K562 (cell line): ENCODE measurements around the gene STK17A. TPM values are rescaled to one million over a fixed set of nuclear protein-coding genes. Genes with fewer than 3 reads are reported as not detected.

ENCODE experiments used
- ATAC-seq: fragments of 200-7000 bp; cut with Tn5 transposase; 3 replicates; pipeline ENCODE4 v1.9.1; 2020; ENCODE audit warnings: moderate library complexity
- BruUV-seq: library from RNA; stranded (reverse); fragments of 400-500 nt; replicated peaks from 2 replicates; lab custom pipeline; 2021; lab: Mats Ljungman, UMichigan
- CTCF ChIA-PET: fragments of 300-600 bp; formaldehyde crosslinking; extraction: SDS; loops from one replicate; lab custom pipeline; 2021; ENCODE audit warnings: low intra/inter-chr PET ratio; lab: Yijun Ruan, JAX
- POLR2A ChIA-PET: fragments of 300-600, 350-650 bp; sonication (Branson Sonifier 250); formaldehyde crosslinking; extraction: SDS; loops from one replicate; lab custom pipeline; 2021; ENCODE audit warnings: antibody characterized with exemption, inconsistent platforms; lab: Yijun Ruan, JAX
- DNase-seq, 4 experiments: peaks; one replicate each; pipeline versions ENCODE4 v3.0.0 to v3.0.0-alpha.2; 2011 to 2018; ENCODE audit warnings: low spot score in 3 of 4, mixed read lengths in 3 of 4; ENCODE audit errors: extremely low read depth in 1 of 4
- FAIRE-seq: peaks from 2 replicates; lab custom pipeline; 2011; peaks lifted over from hg19 to GRCh38; lab: Jason Lieb, UNC
- H2AFZ ChIP-seq: 2 replicates; pipeline ENCODE4 v1.6.0; 2011; ENCODE audit warnings: low read depth, low read length, control low read depth, inconsistent platforms
- H3K27ac ChIP-seq: fragments of 200-600 bp; 3 replicates; pipeline ENCODE4 v1.8.0; 2011; ENCODE audit warnings: low read depth, mild to moderate bottlenecking, control low read depth, inconsistent platforms, low read length, moderate library complexity, mixed read lengths; ENCODE audit errors: extremely low read depth
- H3K27me3 ChIP-seq, 2 experiments: fragments of 300-600 bp in 1 of 2; 2 replicates in 1 of 2; 3 replicates in 1 of 2; pipeline versions ENCODE4 v1.6.0 to v1.8.0; 2011; ENCODE audit warnings: inconsistent platforms in 2 of 2, low read length in 2 of 2, mild to moderate bottlenecking in 1 of 2, mixed read lengths in 1 of 2, moderate library complexity in 1 of 2; ENCODE audit not compliant: control insufficient read depth in 2 of 2, insufficient read depth in 2 of 2
- H3K36me3 ChIP-seq: fragments of 300-600 bp; 3 replicates; pipeline ENCODE4 v1.8.0; 2011; ENCODE audit warnings: mild to moderate bottlenecking, low read length, inconsistent platforms; ENCODE audit not compliant: control insufficient read depth, insufficient read depth
- H3K4me1 ChIP-seq, 2 experiments: fragments of 200-600 bp in 1 of 2; replicated peaks in 1 of 2; 2 replicates in 1 of 2; 3 replicates in 1 of 2; pipeline versions ENCODE4 v1.5.1 to v1.8.0; 2011; ENCODE audit warnings: inconsistent platforms in 2 of 2, low read length in 2 of 2, mild to moderate bottlenecking in 1 of 2, mixed read lengths in 1 of 2, moderate library complexity in 1 of 2; ENCODE audit not compliant: control insufficient read depth in 2 of 2, insufficient read depth in 2 of 2
- H3K4me2 ChIP-seq: 2 replicates; pipeline ENCODE4 v1.6.1; 2011; ENCODE audit warnings: low read length, control low read depth, inconsistent platforms, mixed read lengths; ENCODE audit not compliant: insufficient read depth
- H3K4me3 ChIP-seq: fragments of 200-600 bp; sonication (generic), shearing (Covaris generic); 2 replicates; pipeline ENCODE4 v1.5.1; 2016; ENCODE audit warnings: control low read depth, inconsistent platforms
- H3K79me2 ChIP-seq: fragments of 200-600 bp; 3 replicates; pipeline ENCODE4 v1.8.0; 2011; ENCODE audit warnings: low read length, inconsistent platforms; ENCODE audit not compliant: control insufficient read depth, insufficient read depth
- H3K9ac ChIP-seq, 2 experiments: 2 replicates each; pipeline versions ENCODE4 v1.6.0 to v1.6.1; 2011; ENCODE audit warnings: low read depth in 2 of 2, low read length in 2 of 2, control low read depth in 1 of 2, inconsistent platforms in 1 of 2, mild to moderate bottlenecking in 1 of 2, mixed read lengths in 1 of 2; ENCODE audit not compliant: insufficient read depth in 1 of 2
- H3K9me1 ChIP-seq: one replicate; pipeline ENCODE4 v1.6.0; 2011; ENCODE audit warnings: inconsistent platforms, mild to moderate bottlenecking, low read length, moderate library complexity; ENCODE audit not compliant: control insufficient read depth, insufficient read depth
- H3K9me3 ChIP-seq: replicated peaks from 2 replicates; pipeline ENCODE4 v1.5.1; 2011; ENCODE audit warnings: low read depth, low read length, inconsistent platforms; ENCODE audit not compliant: control insufficient read depth, insufficient read depth
- H4K20me1 ChIP-seq: replicated peaks from 2 replicates; pipeline ENCODE4 v1.6.1; 2011; ENCODE audit warnings: low read length, inconsistent platforms, mixed read lengths; ENCODE audit not compliant: control insufficient read depth, insufficient read depth
- ARID2 ChIP-seq: fragments of 450-650 bp; IDR thresholded peaks from 2 replicates; pipeline ENCODE4 v1.6.1; 2017; ENCODE audit warnings: antibody characterized with exemption, mild to moderate bottlenecking
- ATF4 ChIP-seq: fragments of 450-650 bp; formaldehyde crosslinking; IDR thresholded peaks from 2 replicates; pipeline ENCODE4 v1.4.0; 2022; ENCODE audit warnings: mild to moderate bottlenecking, moderate library complexity
- CHD2 ChIP-seq: IDR thresholded peaks from 2 replicates; pipeline ENCODE4 v1.6.1; 2011; ENCODE audit warnings: low read depth, low read length
- DIDO1 ChIP-seq: fragments of 450-650 bp; IDR thresholded peaks from 2 replicates; pipeline ENCODE4 v1.6.1; 2016; ENCODE audit warnings: low read depth, missing biosample characterization, missing genetic modification characterization
- E2F3 ChIP-seq: fragments of 250-450 bp; sonication (Bioruptor Pico); IDR thresholded peaks from 2 replicates; pipeline ENCODE4 v1.4.0; 2020; ENCODE audit warnings: mild to moderate bottlenecking
- GTF2E2 ChIP-seq: fragments of 200-800 bp; sonication (Bioruptor generic); IDR thresholded peaks from 2 replicates; pipeline ENCODE4 v1.6.1; 2016; ENCODE audit warnings: missing genetic modification characterization, missing compliant biosample characterization
- HDAC3 ChIP-seq: fragments of 450-650 bp; IDR thresholded peaks from 2 replicates; pipeline ENCODE4 v1.6.1; 2018; ENCODE audit warnings: borderline replicate concordance, mild to moderate bottlenecking, moderate library complexity; ENCODE audit not compliant: partially characterized antibody
- HLTF ChIP-seq: fragments of 450-650 bp; IDR thresholded peaks from 2 replicates; pipeline ENCODE4 v1.6.1; 2016
- MITF ChIP-seq: IDR thresholded peaks from 2 replicates; pipeline ENCODE4 v1.6.1; 2014; ENCODE audit warnings: antibody characterized with exemption
- POLR2B ChIP-seq: fragments of 450-650 bp; IDR thresholded peaks from 2 replicates; pipeline ENCODE4 v1.6.1; 2018; ENCODE audit warnings: low read depth; ENCODE audit not compliant: partially characterized antibody
- RFX1 ChIP-seq: fragments of 450-650 bp; IDR thresholded peaks from 2 replicates; pipeline ENCODE4 v1.6.1; 2016; ENCODE audit warnings: mild to moderate bottlenecking, moderate library complexity
- SAFB ChIP-seq: fragments of 200-400 bp; formaldehyde crosslinking; IDR thresholded peaks from 2 replicates; pipeline ENCODE4 v1.6.1; 2017; ENCODE audit warnings: low read depth, low read length, borderline replicate concordance
- ZFX ChIP-seq: sonication (generic); formaldehyde crosslinking; IDR thresholded peaks from 2 replicates; pipeline ENCODE4 v1.8.0; 2022; ENCODE audit warnings: mild to moderate bottlenecking, missing genetic modification reagents, moderate library complexity
- ZNF143 ChIP-seq: sonication (generic); formaldehyde crosslinking; IDR thresholded peaks from 2 replicates; pipeline ENCODE4 v1.9.0; 2022; ENCODE audit warnings: mild to moderate bottlenecking, missing genetic modification reagents
- ZNF584 ChIP-seq: fragments of 200-800 bp; sonication (Bioruptor generic); IDR thresholded peaks from 2 replicates; pipeline ENCODE4 v1.6.1; 2016; ENCODE audit warnings: low read depth, mild to moderate bottlenecking, missing genetic modification characterization, missing compliant biosample characterization
- ZNF589 ChIP-seq: fragments of 200-800 bp; sonication (Bioruptor generic); IDR thresholded peaks from 2 replicates; pipeline ENCODE4 v1.6.1; 2016; ENCODE audit warnings: low read depth, missing genetic modification characterization, missing compliant biosample characterization
- WGBS: fragments of 100-300 bp; shearing (Covaris generic); methylation state at CpG from one replicate; pipeline ENCODE4 v1.1.6; 2016; ENCODE audit warnings: low coverage, mixed read lengths; ENCODE audit not compliant: insufficient coverage; ENCODE audit errors: missing lambda C conversion rate; 5-methylcytosine and 5-hydroxymethylcytosine counted together
- in situ Hi-C: fragments of 300-500 bp; cut with MboI; formaldehyde crosslinking; loops from 4 replicates; pipeline ENCODE4 v1.15.0; 2018; ENCODE audit warnings: inconsistent platforms, mixed read lengths
- intact Hi-C: fragments of 100-400 bp; cut with micrococcal nuclease; formaldehyde crosslinking; loops from 2 replicates; pipeline ENCODE4 v1.14.2; 2022
- polyA plus RNA-seq, 8 experiments: library from polyadenylated mRNA; depleted of rRNA in 4 of 8; stranded (reverse) in 5 of 8; unstranded in 3 of 8; fragments of >200 nt; fragmentation: Nextera tagmentation in 2 of 8; fragmentation: Illumina TruSeq in 1 of 8; extraction: Ambion mirVana in 2 of 8; extraction: Trizol in 1 of 8; gene quantifications; 2 replicates each; pipeline versions ENCODE4 v1.2.1 to v1.2.3, GENCODE V29; 2011 to 2014; ENCODE audit warnings: inconsistent platforms in 1 of 8, missing spikeins in 1 of 8
- total RNA-seq, 7 experiments: library from RNA; depleted of rRNA in 6 of 7; stranded (reverse); fragments of >200 nt in 6 of 7; fragmentation: Illumina TruSeq in 2 of 7; extraction: Trizol in 2 of 7; gene quantifications; 2 replicates each; pipeline versions ENCODE4 v1.2.1 to v1.2.3, GENCODE V29; 2011 to 2021; ENCODE audit warnings: low replicate concordance in 1 of 7

STK17A gene
- total and polyA plus RNA-seq, 9 of the 15 experiments (the other 6 are each of a cell fraction or from before 2014, with no cell fraction given): 3.4 to 16.3 (median 13.2) TPM

- WGBS: 86% methylated on average over 8 of the region's 9 CpGs
- H2AFZ ChIP-seq: no peak overlapping the region
- intact Hi-C loops (no loop called here), in situ Hi-C loops (no loop called here)
- ChIA-PET POLR2A (interaction anchor here (0.6 kb wide), 1 partner anchor 18 kb away, joined by 3 read pairs; no protein-coding TSS in a partner anchor), CTCF (no interaction called here)
- no peak overlapping the region for H3K9ac ChIP-seq
- FAIRE-seq: no peak
- peaks cover 64% of the 10 kb centered on the region; the same call in 2 of the 3 replicates for H3K36me3 ChIP-seq
- no peaks in the 10 kb centered on the region for H3K9me1 ChIP-seq
- H4K20me1 ChIP-seq: peaks cover 8% of the 10 kb centered on the region; the same call in 1 of the 2 replicates
- ATAC-seq: no peak
- no peak overlapping the region for H3K4me2 ChIP-seq
- no TSS peak for BruUV-seq
- no peaks in the 10 kb centered on the region for H3K4me1 ChIP-seq
- H3K79me2 ChIP-seq: peaks cover 43% of the 10 kb centered on the region; the same call in 2 of the 3 replicates
- DNase-seq: no peak
- H3K27ac ChIP-seq: no peak overlapping the region
- H3K9me3 ChIP-seq: no peaks in the 10 kb centered on the region
- TF ChIP-seq ZFX (no peak), MITF (no peak), HDAC3 (no peak), CHD2 (no peak), SAFB (no peak), ZNF589 (CRISPR knock-in tag) (no peak), ZNF584 (no peak), E2F3 (CRISPR knock-in tag) (no peak), HLTF (no peak), ATF4 (no peak), ARID2 (no peak), RFX1 (no peak), GTF2E2 (tag) (no peak), POLR2B (no peak), DIDO1 (no peak), ZNF143 (CRISPR knock-in tag) (no peak)
- H3K27me3 ChIP-seq: no peaks in the 10 kb centered on the region
- H3K4me3 ChIP-seq: no peak overlapping the region
Measured at GRCh38 chr7:43650457-43651052, 67.6 kb downstream of the STK17A start.
